Adrenal gland (tissue), 5 donors: Measurements from ENCODE around the gene MBD3L4.

Source experiments
- CTCF ChIP-seq, 6 experiments: fragments of 450-650 bp in 4 of 6; fragments of 200-600 bp in 2 of 6; sonication (generic) in 1 of 6; IDR thresholded peaks; 1 replicate in 5 of 6; 2 replicates in 1 of 6; pipeline versions ENCODE4 v1.5.1 to v1.8.0; 2016 to 2021; ENCODE audit warnings: antibody characterized with exemption in 6 of 6, mild to moderate bottlenecking in 2 of 6, moderate library complexity in 1 of 6
- POLR2A ChIP-seq, 2 donors: fragments of 450-650 bp; IDR thresholded peaks; one replicate each; pipeline ENCODE4 v1.6.1; 2017; ENCODE audit warnings: antibody characterized with exemption in 2 of 2, mild to moderate bottlenecking in 2 of 2, moderate library complexity in 1 of 2
- donor health status: DM: no; HTN: no; CAD: no.

DNA sequence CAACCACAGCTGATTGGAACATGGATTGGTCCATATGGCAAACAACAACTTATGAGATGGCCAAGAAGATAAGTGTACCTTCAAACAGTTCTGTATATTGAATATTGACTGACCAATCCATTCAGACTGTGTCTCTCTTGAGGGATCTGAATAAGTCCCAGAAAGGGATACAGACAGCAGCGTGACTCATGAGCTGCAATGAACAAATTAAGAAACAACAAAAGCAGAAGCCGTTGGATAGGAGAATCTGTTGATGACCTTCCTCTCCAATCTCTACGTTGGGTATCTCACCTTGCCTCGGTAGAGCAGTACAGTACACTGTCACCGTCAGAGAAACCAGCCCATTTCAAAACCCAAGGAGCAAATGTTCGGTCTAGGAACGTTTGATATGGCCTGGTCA is 40.0 kb downstream of the MBD3L4 start:
- TF ChIP-seq CTCF (IDR thresholded peaks at IDR 0.05) (no peak), POLR2A (IDR thresholded peaks at IDR 0.05) (no peak)
